GM23248 (cell line): ENCODE results near the gene ATXN7L3.

Experiments used
- EZH2 ChIP-seq: fragments of 200-600 bp; sonication (generic); IDR thresholded peaks from 2 replicates; pipeline ENCODE4 v1.6.1; 2018; ENCODE audit warnings: antibody characterized with exemption, mild to moderate bottlenecking; ENCODE audit not compliant: insufficient read depth, poor library complexity, severe bottlenecking
- EZH2phosphoT487 ChIP-seq: fragments of 200-600 bp; sonication (generic); IDR thresholded peaks from 2 replicates; pipeline ENCODE4 v1.6.1; 2018; ENCODE audit warnings: antibody characterized with exemption, moderate library complexity, mild to moderate bottlenecking, low read depth; ENCODE audit not compliant: insufficient read depth

- TF ChIP-seq EZH2 = no peak
- no peak for TF ChIP-seq EZH2phosphoT487
Observed at GRCh38 chr17:44209786-44210341, 10.2 kb upstream of the ATXN7L3 start.
